HepG2 (cell line): ENCODE measurements around the gene TROAP.

ENCODE experiments used
- JUNB ChIP-seq: sonication (generic); formaldehyde crosslinking; IDR thresholded peaks from 2 replicates; pipeline ENCODE4 v1.8.0; 2022; ENCODE audit warnings: missing genetic modification reagents, mild to moderate bottlenecking, borderline replicate concordance
- MBD4 ChIP-seq: IDR thresholded peaks from 2 replicates; pipeline ENCODE4 v1.6.1; 2012; ENCODE audit warnings: low read length, inconsistent platforms, borderline replicate concordance
- SMAD3 ChIP-seq: sonication (generic); formaldehyde crosslinking; IDR thresholded peaks from 2 replicates; pipeline ENCODE4 v1.4.0; 2020; ENCODE audit warnings: missing genetic modification reagents
- ZKSCAN5 ChIP-seq: sonication (generic); formaldehyde crosslinking; IDR thresholded peaks from 2 replicates; pipeline ENCODE4 v1.5.1; 2020; ENCODE audit warnings: mild to moderate bottlenecking, missing genetic modification reagents
- ZNF274 ChIP-seq: sonication (generic); formaldehyde crosslinking; IDR thresholded peaks from 2 replicates; pipeline ENCODE4 v1.5.1; 2020; ENCODE audit warnings: mild to moderate bottlenecking, missing genetic modification reagents
- ZNF34 ChIP-seq: sonication (generic); formaldehyde crosslinking; IDR thresholded peaks from 2 replicates; pipeline ENCODE4 v1.4.0; 2020; ENCODE audit warnings: mild to moderate bottlenecking, missing genetic modification reagents, borderline replicate concordance
- TF ChIP-seq, protein P1 (sequence below), 2 experiments: sonication (generic) in 1 of 2; formaldehyde crosslinking in 1 of 2; IDR thresholded peaks; 2 replicates each; pipeline versions ENCODE4 v1.5.1 to v1.6.1; 2011 to 2020; ENCODE audit warnings: borderline replicate concordance in 1 of 2, low read depth in 1 of 2, low read length in 1 of 2, mild to moderate bottlenecking in 1 of 2, missing genetic modification reagents in 1 of 2, moderate library complexity in 1 of 2
- TF ChIP-seq, protein P2 (sequence below), 2 experiments: fragments of 450-650 bp in 1 of 2; sonication (generic) in 1 of 2; formaldehyde crosslinking; IDR thresholded peaks; 2 replicates each; pipeline versions ENCODE4 v1.5.0 to v1.8.0; 2020 to 2022; ENCODE audit warnings: mild to moderate bottlenecking in 1 of 2, missing genetic modification reagents in 1 of 2

DNA sequence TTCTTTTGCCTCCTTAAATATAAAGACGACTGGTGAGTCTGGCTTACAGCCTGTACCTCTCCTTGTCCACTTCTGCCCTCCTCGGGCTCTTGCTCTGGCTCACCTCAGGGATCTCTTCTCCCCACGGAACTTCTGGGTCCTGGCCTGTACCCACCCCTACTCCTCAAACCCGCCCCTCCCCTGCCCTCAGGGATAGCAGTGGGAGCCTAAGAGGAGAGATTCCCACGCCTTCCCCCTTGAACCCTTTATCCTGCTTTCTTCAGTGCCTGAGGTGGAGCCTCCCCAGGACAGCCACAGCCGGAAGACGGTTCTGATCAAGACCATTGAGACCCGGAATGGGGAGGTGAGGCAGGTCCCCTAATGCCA, 25.4 kb upstream of the TROAP start:
- TF ChIP-seq, protein P1, sequence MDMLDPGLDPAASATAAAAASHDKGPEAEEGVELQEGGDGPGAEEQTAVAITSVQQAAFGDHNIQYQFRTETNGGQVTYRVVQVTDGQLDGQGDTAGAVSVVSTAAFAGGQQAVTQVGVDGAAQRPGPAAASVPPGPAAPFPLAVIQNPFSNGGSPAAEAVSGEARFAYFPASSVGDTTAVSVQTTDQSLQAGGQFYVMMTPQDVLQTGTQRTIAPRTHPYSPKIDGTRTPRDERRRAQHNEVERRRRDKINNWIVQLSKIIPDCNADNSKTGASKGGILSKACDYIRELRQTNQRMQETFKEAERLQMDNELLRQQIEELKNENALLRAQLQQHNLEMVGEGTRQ (IDR thresholded peaks at IDR 0.05; ENCODE audit: low read depth, low read length), result no peak
- TF ChIP-seq, protein P1 (CRISPR knock-in tag; IDR thresholded peaks at IDR 0.05; ENCODE audit: borderline replicate concordance), result no peak
- TF ChIP-seq ZNF274 (CRISPR knock-in tag) (no peak), ZKSCAN5 (CRISPR knock-in tag) (no peak), JUNB (CRISPR knock-in tag) (no peak), SMAD3 (CRISPR knock-in tag) (no peak), ZNF34 (CRISPR knock-in tag) (no peak), MBD4 (no peak)
- TF ChIP-seq, protein P2, sequence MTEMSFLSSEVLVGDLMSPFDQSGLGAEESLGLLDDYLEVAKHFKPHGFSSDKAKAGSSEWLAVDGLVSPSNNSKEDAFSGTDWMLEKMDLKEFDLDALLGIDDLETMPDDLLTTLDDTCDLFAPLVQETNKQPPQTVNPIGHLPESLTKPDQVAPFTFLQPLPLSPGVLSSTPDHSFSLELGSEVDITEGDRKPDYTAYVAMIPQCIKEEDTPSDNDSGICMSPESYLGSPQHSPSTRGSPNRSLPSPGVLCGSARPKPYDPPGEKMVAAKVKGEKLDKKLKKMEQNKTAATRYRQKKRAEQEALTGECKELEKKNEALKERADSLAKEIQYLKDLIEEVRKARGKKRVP (CRISPR knock-in tag; IDR thresholded peaks at IDR 0.05), result no peak
